ENCODE data around the gene OBSL1.

DNA sequence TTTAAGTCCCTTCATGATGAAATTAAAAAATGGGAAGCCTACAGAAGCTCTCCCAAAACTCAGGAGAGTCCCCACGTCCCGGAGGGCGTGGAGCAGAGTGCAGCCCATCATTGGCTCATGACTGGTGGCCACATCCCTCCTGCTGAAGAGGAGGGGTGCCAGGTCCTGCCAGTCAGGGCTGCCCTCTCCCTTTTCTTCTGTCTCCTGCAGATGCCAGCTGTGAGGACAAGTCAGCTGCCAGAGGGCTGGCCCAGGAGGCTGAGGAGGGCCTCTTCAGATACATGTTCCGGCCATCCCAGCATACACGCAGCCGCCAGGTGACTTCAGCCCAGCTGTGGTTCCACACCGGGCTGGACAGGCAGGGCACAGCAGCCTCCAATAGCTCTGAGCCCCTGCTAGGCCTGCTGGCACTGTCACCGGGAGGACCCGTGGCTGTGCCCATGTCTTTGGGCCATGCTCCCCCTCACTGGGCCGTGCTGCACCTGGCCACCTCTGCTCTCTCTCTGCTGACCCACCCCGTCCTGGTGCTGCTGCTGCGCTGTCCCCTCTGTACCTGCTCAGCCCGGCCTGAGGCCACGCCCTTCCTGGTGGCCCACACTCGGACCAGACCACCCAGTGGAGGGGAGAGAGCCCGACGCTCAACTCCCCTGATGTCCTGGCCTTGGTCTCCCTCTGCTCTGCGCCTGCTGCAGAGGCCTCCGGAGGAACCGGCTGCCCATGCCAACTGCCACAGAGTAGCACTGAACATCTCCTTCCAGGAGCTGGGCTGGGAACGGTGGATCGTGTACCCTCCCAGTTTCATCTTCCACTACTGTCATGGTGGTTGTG is 3.4 kb upstream of the OBSL1 start:
- TF ChIP-seq EZH2phosphoT487 (IDR thresholded peaks at IDR 0.05; ENCODE audit: insufficient read depth, low read depth) = no peak
- no peak for TF ChIP-seq EZH2 (IDR thresholded peaks at IDR 0.05; ENCODE audit: insufficient read depth, poor library complexity, severe bottlenecking)

Data from GM23248 (cell line).